ENCODE results near the gene IL23R. TPM values are rescaled to one million over a fixed set of nuclear protein-coding genes. Genes with fewer than 3 reads are reported as not detected.

IL23R gene
- total RNA-seq, 2 experiments from 2014 or later = 0.08 to 0.14 TPM

DNA sequence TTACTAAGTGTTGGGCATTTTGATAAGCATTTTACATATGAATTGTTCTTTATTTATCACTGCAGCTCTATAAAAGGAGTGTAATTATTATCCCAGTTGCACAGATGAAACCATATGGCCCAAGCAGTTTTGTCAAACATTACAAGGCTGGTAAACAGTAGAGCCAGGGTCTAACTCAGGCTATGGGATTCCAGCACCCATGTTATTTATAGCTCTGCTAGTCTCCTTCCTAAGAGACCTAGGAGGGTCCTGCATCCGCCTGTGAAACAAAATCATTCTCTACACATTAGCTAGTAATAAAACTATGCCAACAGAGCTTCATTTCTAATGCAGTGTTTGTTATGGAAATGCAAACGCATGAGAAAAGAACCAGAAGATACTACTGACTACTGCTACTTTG is 58.6 kb downstream of the IL23R start:
- H3K27me3 ChIP-seq (ENCODE audit: control insufficient read depth in 1 of 2, insufficient read depth in 2 of 2, low read length in 2 of 2) = no peaks in the 10 kb centered on the region
- CTCF ChIA-PET = interaction anchor here (0.9 kb wide), 1 partner anchor 275 kb away, joined by 5 read pairs; no protein-coding TSS in a partner anchor
- POLR2A ChIA-PET = interaction anchor here (1.6 kb wide), 1 partner anchor 13 kb away, joined by 3 read pairs; no protein-coding TSS in a partner anchor
- DNase-seq (no peak), ATAC-seq (ENCODE audit: poor library complexity) (no peak)
- H3K4me3 Mint-ChIP-seq = no peak overlapping the region
- no peaks in the 10 kb centered on the region for H3K27me3 Mint-ChIP-seq
- no peaks in the 10 kb centered on the region for H3K36me3 Mint-ChIP-seq (ENCODE audit: low read depth)
- intact Hi-C loops (cut with DNase I, micrococcal nuclease) = no loop called here
- no peak overlapping the region for H3K27ac ChIP-seq (ENCODE audit: low read depth in 1 of 2, low read length in 2 of 2)
- H3K4me1 Mint-ChIP-seq (ENCODE audit: low read depth) = no peaks in the 10 kb centered on the region
- no peak overlapping the region for H3K4me3 ChIP-seq (ENCODE audit: low read length)
- H3K9me3 Mint-ChIP-seq = no peaks in the 10 kb centered on the region
- no peak overlapping the region for H3K27ac Mint-ChIP-seq
- H3K4me1 ChIP-seq (ENCODE audit: insufficient read depth, low read length) = no peaks in the 10 kb centered on the region
- no peaks in the 10 kb centered on the region for H3K9me3 ChIP-seq (ENCODE audit: control insufficient read depth in 1 of 2, insufficient read depth in 1 of 2, low read length in 2 of 2)
- TF ChIP-seq, protein P1, sequence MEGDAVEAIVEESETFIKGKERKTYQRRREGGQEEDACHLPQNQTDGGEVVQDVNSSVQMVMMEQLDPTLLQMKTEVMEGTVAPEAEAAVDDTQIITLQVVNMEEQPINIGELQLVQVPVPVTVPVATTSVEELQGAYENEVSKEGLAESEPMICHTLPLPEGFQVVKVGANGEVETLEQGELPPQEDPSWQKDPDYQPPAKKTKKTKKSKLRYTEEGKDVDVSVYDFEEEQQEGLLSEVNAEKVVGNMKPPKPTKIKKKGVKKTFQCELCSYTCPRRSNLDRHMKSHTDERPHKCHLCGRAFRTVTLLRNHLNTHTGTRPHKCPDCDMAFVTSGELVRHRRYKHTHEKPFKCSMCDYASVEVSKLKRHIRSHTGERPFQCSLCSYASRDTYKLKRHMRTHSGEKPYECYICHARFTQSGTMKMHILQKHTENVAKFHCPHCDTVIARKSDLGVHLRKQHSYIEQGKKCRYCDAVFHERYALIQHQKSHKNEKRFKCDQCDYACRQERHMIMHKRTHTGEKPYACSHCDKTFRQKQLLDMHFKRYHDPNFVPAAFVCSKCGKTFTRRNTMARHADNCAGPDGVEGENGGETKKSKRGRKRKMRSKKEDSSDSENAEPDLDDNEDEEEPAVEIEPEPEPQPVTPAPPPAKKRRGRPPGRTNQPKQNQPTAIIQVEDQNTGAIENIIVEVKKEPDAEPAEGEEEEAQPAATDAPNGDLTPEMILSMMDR (IDR thresholded peaks at IDR 0.05) = no peak
- H3K36me3 ChIP-seq (ENCODE audit: insufficient read depth, low read length) = no peaks in the 10 kb centered on the region

DNA sequence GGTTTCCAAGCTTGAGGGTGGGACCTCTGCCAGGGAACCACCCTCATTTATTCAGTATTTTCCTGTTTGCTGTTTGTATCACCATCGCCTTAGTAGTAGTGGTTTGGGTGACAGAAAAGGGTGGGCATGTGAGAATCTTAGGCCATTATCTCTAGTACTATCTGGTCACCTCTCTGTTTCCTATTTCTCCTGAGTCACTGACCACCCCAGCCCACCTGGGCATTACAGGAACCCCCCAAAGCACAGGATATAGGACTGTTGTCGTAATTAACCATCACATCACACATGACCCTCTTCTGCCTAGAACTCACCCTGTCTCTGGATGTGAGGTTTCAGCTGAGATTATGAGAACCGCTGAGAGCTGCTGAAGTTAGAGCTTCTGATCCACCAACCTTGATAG is 60.4 kb downstream of the IL23R start:
- H3K27me3 Mint-ChIP-seq = no peaks in the 10 kb centered on the region
- Histone ChIP-seq H3K36me3 (ENCODE audit: insufficient read depth, low read length) (no peaks in the 10 kb centered on the region), H3K27me3 (ENCODE audit: control insufficient read depth in 1 of 2, insufficient read depth in 2 of 2, low read length in 2 of 2) (no peaks in the 10 kb centered on the region), H3K4me1 (ENCODE audit: insufficient read depth, low read length) (no peaks in the 10 kb centered on the region), H3K4me3 (ENCODE audit: low read length) (no peak overlapping the region), H3K27ac (ENCODE audit: low read depth in 1 of 2, low read length in 2 of 2) (no peak overlapping the region), H3K9me3 (ENCODE audit: control insufficient read depth in 1 of 2, insufficient read depth in 1 of 2, low read length in 2 of 2) (no peaks in the 10 kb centered on the region)
- no peak overlapping the region for H3K27ac Mint-ChIP-seq
- H3K36me3 Mint-ChIP-seq (ENCODE audit: low read depth) = no peaks in the 10 kb centered on the region
- CTCF ChIA-PET = no interaction called here
- no peaks in the 10 kb centered on the region for H3K9me3 Mint-ChIP-seq
- no peak overlapping the region for H3K4me3 Mint-ChIP-seq
- ATAC-seq (ENCODE audit: poor library complexity) (no peak), DNase-seq (peak in 1 of 14 experiments; percentile 27)
- POLR2A ChIA-PET = no interaction called here
- intact Hi-C loops (cut with DNase I, micrococcal nuclease) = no loop called here
- no peaks in the 10 kb centered on the region for H3K4me1 Mint-ChIP-seq (ENCODE audit: low read depth)
- TF ChIP-seq, protein P1 (IDR thresholded peaks at IDR 0.05) = no peak

DNA sequence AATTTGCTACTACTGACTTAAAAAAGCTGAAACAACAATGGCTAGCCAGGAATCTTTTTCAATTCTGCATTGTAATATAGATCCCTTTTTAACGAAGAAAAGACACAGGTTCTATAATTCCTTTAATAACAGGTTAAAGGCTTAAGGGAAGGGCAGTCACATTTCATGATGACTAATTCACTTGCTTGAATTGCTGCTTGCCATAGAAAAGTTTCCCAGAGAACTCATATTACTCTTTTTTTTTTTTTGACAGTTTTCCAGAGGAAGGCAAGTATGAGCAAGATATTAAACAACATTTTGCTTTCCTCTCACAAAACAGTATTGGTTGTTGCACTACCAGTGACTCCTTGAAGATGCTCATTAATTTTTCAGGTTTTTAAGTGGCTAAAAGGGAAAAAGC is 60.9 kb downstream of the IL23R start:
- Histone ChIP-seq H3K4me1 (ENCODE audit: insufficient read depth, low read length) (no peaks in the 10 kb centered on the region), H3K9me3 (ENCODE audit: control insufficient read depth in 1 of 2, insufficient read depth in 1 of 2, low read length in 2 of 2) (no peaks in the 10 kb centered on the region), H3K27me3 (ENCODE audit: control insufficient read depth in 1 of 2, insufficient read depth in 2 of 2, low read length in 2 of 2) (no peaks in the 10 kb centered on the region), H3K4me3 (ENCODE audit: low read length) (no peak overlapping the region), H3K27ac (ENCODE audit: low read depth in 1 of 2, low read length in 2 of 2) (no peak overlapping the region), H3K36me3 (ENCODE audit: insufficient read depth, low read length) (no peaks in the 10 kb centered on the region)
- no peaks in the 10 kb centered on the region for H3K9me3 Mint-ChIP-seq
- ChIA-PET CTCF (no interaction called here), POLR2A (no interaction called here)
- no peak overlapping the region for H3K27ac Mint-ChIP-seq
- TF ChIP-seq, protein P1 (IDR thresholded peaks at IDR 0.05) = no peak
- H3K36me3 Mint-ChIP-seq (ENCODE audit: low read depth) = no peaks in the 10 kb centered on the region
- H3K27me3 Mint-ChIP-seq = no peaks in the 10 kb centered on the region
- no peak for DNase-seq
- intact Hi-C loops (cut with DNase I, micrococcal nuclease) = no loop called here
- ATAC-seq (ENCODE audit: poor library complexity) = no peak
- H3K4me1 Mint-ChIP-seq (ENCODE audit: low read depth) = no peaks in the 10 kb centered on the region
- H3K4me3 Mint-ChIP-seq = no peak overlapping the region
